Myocyte (in vitro differentiated cells): ENCODE measurements around the gene IFITM5. TPM values are rescaled to one million over a fixed set of nuclear protein-coding genes. Genes with fewer than 3 reads are reported as not detected.
"Not testable (repeated sequence)": the region's sequence is repeated elsewhere in the genome, so short reads cannot be mapped to it uniquely, and the experiment has no call there.

ENCODE experiments used
- DNase-seq: peaks from one replicate; pipeline ENCODE4 v3.0.0-alpha.2; 2012; ENCODE audit warnings: low read depth
- total RNA-seq: library from RNA; depleted of rRNA; stranded (reverse); fragments of >200 nt; gene quantifications from 2 replicates; pipeline ENCODE4 v1.2.3, GENCODE V29; 2014

Gene IFITM5
- total RNA-seq, 1 donor from 2014 or later, result not detected

- DNase-seq, result no peak
Observed at GRCh38 chr11:296171-297050, 2.9 kb downstream of the IFITM5 start.

GRCh38 chr11:295351-296170 lies 3.8 kb downstream of the IFITM5 start:
- no peak for DNase-seq

- no peak for DNase-seq
Observed at GRCh38 chr11:294780-295179, 4.5 kb downstream of the IFITM5 start.

- DNase-seq, result no peak
Observed at GRCh38 chr11:293852-294661, 5.3 kb downstream of the IFITM5 start.

GRCh38 chr11:293271-293851 lies 6.0 kb downstream of the IFITM5 start:
- DNase-seq, result no peak

GRCh38 chr11:292211-293121 lies 6.9 kb downstream of the IFITM5 start:
- no peak for DNase-seq

- no peak for DNase-seq
Observed at GRCh38 chr11:291281-292210, 7.8 kb downstream of the IFITM5 start.

- DNase-seq, result no peak
Observed at GRCh38 chr11:290621-291231, 8.6 kb downstream of the IFITM5 start.

GRCh38 chr11:289712-290620 lies 9.4 kb downstream of the IFITM5 start:
- DNase-seq, result no peak

GRCh38 chr11:289398-289711 lies 10.0 kb downstream of the IFITM5 start:
- no peak for DNase-seq

- peak; percentile 42 for DNase-seq
Observed at GRCh38 chr11:288478-289397, 10.6 kb downstream of the IFITM5 start, which contains the start of gene PGGHG. Gene PGGHG (plus strand): TSS chr11:289126. CDS start chr11:289817, 691 bp downstream.

GRCh38 chr11:287821-288477 lies 11.4 kb downstream of the IFITM5 start:
- DNase-seq, result no peak

- not testable (repeated sequence) for DNase-seq
Observed at GRCh38 chr11:286977-287820, 12.1 kb downstream of the IFITM5 start.

- DNase-seq, result no peak
Observed at GRCh38 chr11:285894-286220, 13.5 kb downstream of the IFITM5 start.
